Tibial artery (tissue), 4 donors: ENCODE measurements around the gene LRRC32.

ENCODE experiments used
- DNase-seq, 2 donors: peaks; one replicate each; pipeline ENCODE4 v3.0.0-alpha.2; 2019
- H3K27ac ChIP-seq, 2 donors: fragments of 200-600 bp; sonication (generic) in 1 of 2; 1 replicate in 1 of 2; 2 replicates in 1 of 2; pipeline ENCODE4 v1.5.1; 2018 to 2019; ENCODE audit warnings: mild to moderate bottlenecking in 1 of 2
- H3K27me3 ChIP-seq, 2 donors: fragments of 200-600 bp; sonication (generic) in 1 of 2; one replicate each; pipeline versions ENCODE4 v1.5.1 to v1.6.0; 2016 to 2019
- H3K36me3 ChIP-seq, 3 donors: fragments of 200-600 bp; sonication (generic) in 2 of 3; one replicate each; pipeline ENCODE4 v1.5.1; 2016 to 2019; ENCODE audit warnings: mild to moderate bottlenecking in 2 of 3
- H3K4me1 ChIP-seq, 4 donors: fragments of 200-600 bp; sonication (generic) in 2 of 4; 1 replicate in 3 of 4; 2 replicates in 1 of 4; pipeline ENCODE4 v1.5.1; 2016 to 2019
- H3K4me3 ChIP-seq, 2 donors: fragments of 200-600 bp; sonication (generic) in 1 of 2; 1 replicate in 1 of 2; 2 replicates in 1 of 2; pipeline ENCODE4 v1.5.1; 2018 to 2019; ENCODE audit warnings: mild to moderate bottlenecking in 2 of 2
- H3K9me3 ChIP-seq, 3 donors: fragments of 200-600 bp; sonication (generic) in 1 of 3; one replicate each; pipeline ENCODE4 v1.5.1; 2016 to 2019
- CTCF ChIP-seq, 2 experiments: fragments of 200-600 bp in 1 of 2; fragments of 450-650 bp in 1 of 2; IDR thresholded peaks; one replicate each; pipeline ENCODE4 v1.5.1; 2017 to 2019; ENCODE audit warnings: antibody characterized with exemption in 2 of 2, mild to moderate bottlenecking in 1 of 2, moderate library complexity in 1 of 2
- intact Hi-C: fragments of 100-400 bp; cut with DNase I; formaldehyde crosslinking; loops from one replicate; pipeline ENCODE4 v1.15.0; 2023; ENCODE audit warnings: low total_unique reads

The LRRC32 gene

DNA sequence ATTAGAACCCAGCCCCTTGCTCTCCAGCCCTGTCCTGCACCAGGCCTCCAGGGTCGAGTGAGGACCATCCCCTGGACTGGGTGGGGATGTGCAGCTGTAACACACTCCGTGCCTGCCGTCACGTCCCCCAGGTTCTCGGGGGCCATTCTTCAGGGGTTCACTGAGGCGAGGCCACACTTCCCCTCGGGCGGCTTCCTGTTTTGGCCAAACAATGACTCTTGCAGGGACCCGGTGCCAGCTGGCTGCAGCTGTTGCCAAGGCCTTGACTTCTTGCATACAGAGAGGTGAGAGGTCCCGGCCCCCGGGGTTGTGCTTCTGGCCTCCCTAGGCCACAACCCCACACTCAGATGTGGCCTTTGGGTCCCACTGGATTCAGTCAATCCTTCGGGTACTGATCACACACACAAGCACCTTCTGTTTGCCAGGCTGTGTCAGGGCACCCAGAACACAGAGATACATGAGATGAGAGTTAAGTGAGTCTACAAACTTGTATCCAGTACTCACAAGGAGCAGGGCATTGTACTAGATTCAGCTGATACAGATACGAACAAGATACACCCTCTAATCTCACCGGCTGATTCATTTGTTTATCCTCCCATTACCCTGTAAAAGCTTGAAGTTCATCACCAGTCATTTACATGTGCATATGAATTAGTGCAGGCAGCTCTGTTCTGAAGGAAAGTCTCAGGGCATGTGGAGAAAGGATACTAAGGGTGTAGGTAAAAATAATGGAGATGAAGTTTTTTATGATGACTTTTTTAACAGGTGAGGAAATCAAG, 32.9 kb downstream of the LRRC32 start:
- DNase-seq = peak; percentile 77 to 81
- no peaks in the 10 kb centered on the region for H3K36me3 ChIP-seq
- H3K27ac ChIP-seq = no peak overlapping the region
- peaks cover 0 to 21% (median 7%) of the 10 kb centered on the region in 4 donors for H3K4me1 ChIP-seq
- no peak for TF ChIP-seq CTCF (IDR thresholded peaks at IDR 0.05)
- no peak overlapping the region for H3K4me3 ChIP-seq
- H3K27me3 ChIP-seq = no peaks in the 10 kb centered on the region
- H3K9me3 ChIP-seq = no peaks in the 10 kb centered on the region
- intact Hi-C loops = no loop called here

- H3K36me3 ChIP-seq = no peaks in the 10 kb centered on the region
- no peaks in the 10 kb centered on the region for H3K9me3 ChIP-seq
- H3K4me1 ChIP-seq = peaks cover 0 to 21% (median 7%) of the 10 kb centered on the region in 4 donors
- no peak overlapping the region for H3K27ac ChIP-seq
- intact Hi-C loops = no loop called here
- no peak for TF ChIP-seq CTCF (IDR thresholded peaks at IDR 0.05)
- no peak for DNase-seq
- H3K27me3 ChIP-seq = no peaks in the 10 kb centered on the region
- H3K4me3 ChIP-seq = no peak overlapping the region
Measured at GRCh38 chr11:76636826-76637460, 33.6 kb downstream of the LRRC32 start.

- no peak for TF ChIP-seq CTCF (IDR thresholded peaks at IDR 0.05)
- H3K27me3 ChIP-seq = no peaks in the 10 kb centered on the region
- intact Hi-C loops = no loop called here
- peaks cover 0 to 26% (median 7%) of the 10 kb centered on the region in 4 donors for H3K4me1 ChIP-seq
- H3K9me3 ChIP-seq = no peaks in the 10 kb centered on the region
- H3K36me3 ChIP-seq = no peaks in the 10 kb centered on the region
- no peak overlapping the region for H3K27ac ChIP-seq
- DNase-seq = no peak
- H3K4me3 ChIP-seq = no peak overlapping the region
Measured at GRCh38 chr11:76635991-76636738, 34.4 kb downstream of the LRRC32 start.

GRCh38 chr11:76634886-76635285, 35.7 kb downstream of the LRRC32 start:
- Histone ChIP-seq H3K27ac (no peak overlapping the region), H3K27me3 (no peaks in the 10 kb centered on the region), H3K9me3 (no peaks in the 10 kb centered on the region), H3K36me3 (no peaks in the 10 kb centered on the region), H3K4me3 (no peak overlapping the region), H3K4me1 (peaks cover 3 to 38% (median 18%) of the 10 kb centered on the region in 4 donors)
- intact Hi-C loops = no loop called here
- no peak for DNase-seq
- no peak for TF ChIP-seq CTCF (IDR thresholded peaks at IDR 0.05)

DNA sequence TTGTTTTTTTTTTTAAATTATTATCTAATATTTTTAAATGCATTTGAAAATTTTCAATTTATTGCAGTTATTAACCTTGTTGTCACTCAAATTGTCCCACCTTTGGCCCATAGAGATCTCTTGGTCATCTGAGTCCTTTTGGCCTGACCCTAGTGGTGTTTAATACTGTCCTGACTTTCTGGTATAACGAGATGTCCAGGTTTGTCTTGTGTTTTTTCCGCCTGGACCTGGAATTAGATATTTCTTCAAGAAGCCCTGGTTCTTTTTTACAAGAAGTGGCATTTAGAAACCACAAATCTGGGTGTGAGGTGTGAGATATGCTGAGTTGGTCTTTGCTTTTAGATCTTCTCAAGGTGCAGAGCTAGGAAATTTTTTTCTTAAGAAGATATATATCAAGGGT, 38.1 kb downstream of the LRRC32 start:
- Histone ChIP-seq H3K27me3 (no peaks in the 10 kb centered on the region), H3K27ac (no peak overlapping the region), H3K9me3 (no peaks in the 10 kb centered on the region), H3K4me1 (peaks cover 4 to 54% (median 26%) of the 10 kb centered on the region in 4 donors), H3K4me3 (no peak overlapping the region), H3K36me3 (no peaks in the 10 kb centered on the region)
- intact Hi-C loops = no loop called here
- no peak for DNase-seq
- no peak for TF ChIP-seq CTCF (IDR thresholded peaks at IDR 0.05)
